Heart right ventricle (tissue), 16 donors: ENCODE results near the gene CTDNEP1. TPM values are rescaled to one million over a fixed set of nuclear protein-coding genes. Genes with fewer than 3 reads are reported as not detected.

Experiments
- ATAC-seq, 8 donors: fragments of 200-7000 bp; cut with Tn5 transposase; one replicate each; pipeline ENCODE4 v1.9.1; 2020; ENCODE audit warnings: mild to moderate bottlenecking in 8 of 8, moderate library complexity in 8 of 8, moderate number of reproducible peaks in 1 of 8
- DNase-seq, 2 donors: peaks; one replicate each; pipeline ENCODE4 v3.0.0-alpha.2; 2020
- H3K27ac ChIP-seq, 10 donors: fragments of 200-600 bp; sonication (generic) in 2 of 10; one replicate each; pipeline versions ENCODE4 v1.5.0 to v1.8.0; 2020 to 2022; ENCODE audit warnings: mild to moderate bottlenecking in 3 of 10
- H3K27me3 ChIP-seq, 7 donors: fragments of 200-600 bp; one replicate each; pipeline ENCODE4 v1.8.0; 2021 to 2022; ENCODE audit warnings: mild to moderate bottlenecking in 2 of 7
- H3K36me3 ChIP-seq, 9 donors: fragments of 200-600 bp; sonication (generic) in 1 of 9; one replicate each; pipeline versions ENCODE4 v1.5.0 to v1.8.0; 2020 to 2022; ENCODE audit warnings: mild to moderate bottlenecking in 2 of 9
- H3K4me1 ChIP-seq, 9 donors: fragments of 200-600 bp; sonication (generic) in 1 of 9; one replicate each; pipeline versions ENCODE4 v1.5.0 to v1.8.0; 2020 to 2022; ENCODE audit warnings: mild to moderate bottlenecking in 4 of 9
- H3K4me3 ChIP-seq, 10 donors: fragments of 200-600 bp; sonication (generic) in 2 of 10; one replicate each; pipeline versions ENCODE4 v1.5.0 to v1.8.0; 2020 to 2022; ENCODE audit warnings: mild to moderate bottlenecking in 7 of 10, moderate library complexity in 2 of 10
- H3K9me3 ChIP-seq, 11 donors: fragments of 200-600 bp in 10 of 11; sonication (generic) in 2 of 11; one replicate each; pipeline versions ENCODE4 v1.5.0 to v1.8.0; 2013 to 2022; ENCODE audit warnings: mild to moderate bottlenecking in 2 of 11, control low read depth in 1 of 11, moderate library complexity in 1 of 11
- CTCF ChIP-seq, 9 donors: fragments of 200-600 bp; sonication (generic) in 2 of 9; IDR thresholded peaks; one replicate each; pipeline versions ENCODE4 v1.5.0 to v1.8.0; 2021 to 2022; ENCODE audit warnings: antibody characterized with exemption in 9 of 9, mild to moderate bottlenecking in 5 of 9, moderate library complexity in 1 of 9
- WGBS, 2 donors: extraction: QIAGEN DNeasy Blood & Tissue Kit; methylation state at CpG; one replicate each; pipeline ENCODE4 v1.1.7; 2013; ENCODE audit warnings: inconsistent platforms in 1 of 2; 5-methylcytosine and 5-hydroxymethylcytosine counted together
- intact Hi-C, 10 donors: fragments of 100-400 bp; cut with DNase I; formaldehyde crosslinking; loops; one replicate each; pipeline versions ENCODE4 v1.11.1 to v1.14.2; 2022
- microRNA-seq, 2 donors: library from miRNA; unstranded; fragments of <30 nt; microRNA quantifications; one replicate each; pipeline ENCODE4 v1.2.0, GENCODE V29; 2021
- polyA plus RNA-seq, 2 donors: library from polyadenylated mRNA; stranded (reverse); fragments of 200-250 nt; gene quantifications; one replicate each; pipeline ENCODE4 v1.2.3, GENCODE V29; 2013
- total RNA-seq, 10 donors: library from RNA; stranded (reverse); fragmentation: NEBNext Ultra II Directional in 3 of 10; extraction: Animal tissue kit (Norgen Biotek cat#: 25700) in 3 of 10; gene quantifications; one replicate each; pipeline versions ENCODE4 v1.2.1 to v1.2.4, GENCODE V29; 2021 to 2023
- donor health status: Arrhythmogenic right ventricular cardiomyopathy.
- donor health status: ischemic (EF 13 %, LVEDD 7.1; RV severe dilation, severe dysfunction).
- donor health status: healthy with polysubstance abuse.
- donor health status: DM: no; HTN: yes; CAD: no.
- donor health status: DM: no; HTN: no; CAD: no.
- donor health status: ischemic (EF 25% LVEDD 6.9; RV normal size, moderate dysfunction).
- donor health status: ischemic (EF 25% LVEDD 5.7; RV mildly dilated, moderate dysfunction).
- donor health status: healthy.
- donor health status: DM: yes; HTN: yes; CAD: no.
- donor health status: Ischemic cardiomyopathy.
- donor health status: ischemic (EF 35%, LVEDD 5.7; RV mildly dilated, moderate dysfunction).
- donor health status: nonischemic (EF 11% LVEDD 7.7; RV severe dilation, severe dysfunction).
- donor health status: DM: yes; HTN: yes; CAD: no.
- donor health status: PGD.
- donor health status: ischemic (EF 29% LVEDD 5.4; RV normal size, mild dysfunction).
- donor health status: nonischemic (EF 23%, LVEDD 6.1; RV moderate dilation, normal function).

The CTDNEP1 gene
- total and polyA plus RNA-seq, 12 donors: 56.3 to 135 (median 110) TPM

GRCh38 chr17:7203391-7203790, 48.1 kb downstream of the CTDNEP1 start:
- peaks cover 0 to 16% (median 5%) of the 10 kb centered on the region in 9 donors for H3K4me1 ChIP-seq
- ATAC-seq: no peak
- intact Hi-C loops: no loop called here

GRCh38 chr17:7196651-7197401, 54.7 kb downstream of the CTDNEP1 start:
- H3K27ac ChIP-seq: no peak overlapping the region
- ATAC-seq (peak in 1 of 8 donors; percentile 22), DNase-seq (no peak)
- no peak overlapping the region for H3K4me3 ChIP-seq
- H3K36me3 ChIP-seq: peaks cover 0 to 80% (median 20%) of the 10 kb centered on the region in 9 donors
- no peaks in the 10 kb centered on the region for H3K4me1 ChIP-seq
- no peaks in the 10 kb centered on the region for H3K27me3 ChIP-seq
- TF ChIP-seq CTCF (IDR thresholded peaks at IDR 0.05): no peak
- no peaks in the 10 kb centered on the region for H3K9me3 ChIP-seq
- WGBS, 2 donors: 93 to 94% methylated on average over 22 of the region's 22 CpGs
- intact Hi-C loops: no loop called here

More at GRCh38 chr17:7203391-7203790, 48.1 kb downstream of the CTDNEP1 start:
- peaks cover 0 to 50% (median 13%) of the 10 kb centered on the region in 9 donors for H3K36me3 ChIP-seq
- 92 to 94% methylated on average over 16 of the region's 16 CpGs for WGBS, 2 donors
- no peaks in the 10 kb centered on the region for H3K9me3 ChIP-seq
- TF ChIP-seq CTCF (IDR thresholded peaks at IDR 0.05): no peak
- no peak overlapping the region for H3K27ac ChIP-seq
- H3K27me3 ChIP-seq: no peaks in the 10 kb centered on the region
- DNase-seq: no peak
- H3K4me3 ChIP-seq: no peak overlapping the region

- Histone ChIP-seq H3K4me1 (no peaks in the 10 kb centered on the region), H3K27me3 (no peaks in the 10 kb centered on the region), H3K4me3 (no peak overlapping the region), H3K36me3 (peaks cover 0 to 74% (median 20%) of the 10 kb centered on the region in 9 donors), H3K9me3 (no peaks in the 10 kb centered on the region), H3K27ac (no peak overlapping the region)
- intact Hi-C loops: no loop called here
- ATAC-seq (no peak), DNase-seq (no peak)
- WGBS, 2 donors: 95 to 97% methylated on average over 12 of the region's 12 CpGs
- TF ChIP-seq CTCF (IDR thresholded peaks at IDR 0.05): no peak
Measured at GRCh38 chr17:7195971-7196370, 55.6 kb downstream of the CTDNEP1 start.

Small RNAs within 50 kb of the gene (microRNA-seq; reads per million reads assigned to microRNA genes)
- 1,035 to 1,067 reads per million in 2 donors for gene MIR324

Other genes starting within 250 kb of the CTDNEP1 start
Only the 30 nearest of the 35 such genes appear.
- 1 to 10 TPM in 9 of 10 donors, under 1 TPM in 1; 0.70 to 2.1 (median 1.5) TPM for gene SLC16A13, start 215.7 kb downstream of the CTDNEP1 start, total RNA-seq
- 1 to 10 TPM; 1.1 to 2.0 TPM for gene SLC16A13, start 215.7 kb downstream of the CTDNEP1 start, polyA plus RNA-seq
- gene SLC16A11, start 207.6 kb downstream of the CTDNEP1 start, total RNA-seq: 1 to 10 TPM in 1 of 10 donors, under 1 TPM in 9; 0.19 to 1.1 (median 0.48) TPM
- gene SLC16A11, start 207.6 kb downstream of the CTDNEP1 start, polyA plus RNA-seq: 1 to 10 TPM in 1 of 2 donors, under 1 TPM in 1; 0.78 to 2.1 TPM
- gene CLEC10A, start 171.5 kb downstream of the CTDNEP1 start, total RNA-seq: 10 to 100 TPM in 1 of 10 donors, 1 to 10 TPM in 9; 1.4 to 26.3 (median 2.1) TPM
- gene CLEC10A, start 171.5 kb downstream of the CTDNEP1 start, polyA plus RNA-seq: 1 to 10 TPM; 2.5 to 3.4 TPM
- gene ASGR2, start 136.9 kb downstream of the CTDNEP1 start, total RNA-seq: under 1 TPM in 5 of 10 donors, not detected in 5; 0.16 to 0.54 (median 0.25) TPM
- under 1 TPM in 1 of 2 donors, not detected in 1; 0.41 TPM for gene ASGR2, start 136.9 kb downstream of the CTDNEP1 start, polyA plus RNA-seq
- 1 to 10 TPM in 2 of 10 donors, under 1 TPM in 6, not detected in 2; 0.32 to 1.2 (median 0.55) TPM for gene ASGR1, start 72.4 kb downstream of the CTDNEP1 start, total RNA-seq
- under 1 TPM; 0.59 TPM for gene ASGR1, start 72.4 kb downstream of the CTDNEP1 start, polyA plus RNA-seq
- gene DLG4, start 31.9 kb downstream of the CTDNEP1 start, total RNA-seq: 10 to 100 TPM; 13.0 to 22.1 (median 16.7) TPM
- 10 to 100 TPM in 1 of 2 donors, 1 to 10 TPM in 1; 5.4 to 27.8 TPM for gene DLG4, start 31.9 kb downstream of the CTDNEP1 start, polyA plus RNA-seq
- 1,000 to 10,000 TPM in 7 of 10 donors, 100 to 1,000 TPM in 3; 951 to 2,054 (median 1,322) TPM for gene ACADVL, start 31.8 kb downstream of the CTDNEP1 start, total RNA-seq
- 1,000 to 10,000 TPM in 1 of 2 donors, 100 to 1,000 TPM in 1; 807 to 4,806 TPM for gene ACADVL, start 31.8 kb downstream of the CTDNEP1 start, polyA plus RNA-seq
- 10 to 100 TPM; 14.1 to 25.6 (median 18.0) TPM for gene DVL2, start 17.2 kb downstream of the CTDNEP1 start, total RNA-seq
- 10 to 100 TPM in 1 of 2 donors, 1 to 10 TPM in 1; 10.0 to 23.0 TPM for gene DVL2, start 17.2 kb downstream of the CTDNEP1 start, polyA plus RNA-seq
- gene PHF23, start 12.3 kb downstream of the CTDNEP1 start, total RNA-seq: 10 to 100 TPM; 17.7 to 24.5 (median 22.6) TPM
- 10 to 100 TPM; 16.1 to 25.0 TPM for gene PHF23, start 12.3 kb downstream of the CTDNEP1 start, polyA plus RNA-seq
- gene GABARAP, start 9.3 kb downstream of the CTDNEP1 start, total RNA-seq: 100 to 1,000 TPM; 440 to 567 (median 501) TPM
- 100 to 1,000 TPM; 540 to 733 TPM for gene GABARAP, start 9.3 kb downstream of the CTDNEP1 start, polyA plus RNA-seq
- 100 to 1,000 TPM in 1 of 10 donors, 10 to 100 TPM in 9; 30.8 to 110 (median 54.8) TPM for gene ELP5, start 481 bp upstream of the CTDNEP1 start, total RNA-seq
- gene ELP5, start 481 bp upstream of the CTDNEP1 start, polyA plus RNA-seq: 10 to 100 TPM; 29.0 to 41.4 TPM
- gene CLDN7, start 10.7 kb upstream of the CTDNEP1 start, total RNA-seq: 1 to 10 TPM in 3 of 10 donors, under 1 TPM in 7; 0.39 to 2.5 (median 0.80) TPM
- 1 to 10 TPM; 1.3 to 1.6 TPM for gene CLDN7, start 10.7 kb upstream of the CTDNEP1 start, polyA plus RNA-seq
- 100 to 1,000 TPM in 9 of 10 donors, 10 to 100 TPM in 1; 98.1 to 186 (median 177) TPM for gene SLC2A4, start 30.0 kb upstream of the CTDNEP1 start, total RNA-seq
- 100 to 1,000 TPM in 1 of 2 donors, 10 to 100 TPM in 1; 41.8 to 140 TPM for gene SLC2A4, start 30.0 kb upstream of the CTDNEP1 start, polyA plus RNA-seq
- 1 to 10 TPM in 7 of 10 donors, under 1 TPM in 3; 0.42 to 1.9 (median 1.2) TPM for gene YBX2, start 42.9 kb upstream of the CTDNEP1 start, total RNA-seq
- 1 to 10 TPM in 1 of 2 donors, under 1 TPM in 1; 0.49 to 2.6 TPM for gene YBX2, start 42.9 kb upstream of the CTDNEP1 start, polyA plus RNA-seq
- gene EIF5A, start 55.9 kb upstream of the CTDNEP1 start, total RNA-seq: 100 to 1,000 TPM; 197 to 444 (median 248) TPM
- 100 to 1,000 TPM; 457 to 716 TPM for gene EIF5A, start 55.9 kb upstream of the CTDNEP1 start, polyA plus RNA-seq
- 10 to 100 TPM; 49.1 to 81.1 (median 57.4) TPM for gene GPS2, start 63.6 kb upstream of the CTDNEP1 start, total RNA-seq
- gene GPS2, start 63.6 kb upstream of the CTDNEP1 start, polyA plus RNA-seq: 100 to 1,000 TPM; 103 to 105 TPM
- gene NEURL4, start 77.6 kb upstream of the CTDNEP1 start, total RNA-seq: 10 to 100 TPM; 21.7 to 45.9 (median 28.7) TPM
- gene NEURL4, start 77.6 kb upstream of the CTDNEP1 start, polyA plus RNA-seq: 10 to 100 TPM; 22.4 to 55.5 TPM
- 10 to 100 TPM in 7 of 10 donors, 1 to 10 TPM in 3; 7.4 to 23.4 (median 16.7) TPM for gene ACAP1, start 84.8 kb upstream of the CTDNEP1 start, total RNA-seq
- gene ACAP1, start 84.8 kb upstream of the CTDNEP1 start, polyA plus RNA-seq: 1 to 10 TPM; 2.4 to 9.7 TPM
- gene KCTD11, start 100.4 kb upstream of the CTDNEP1 start, total RNA-seq: 1 to 10 TPM; 4.3 to 8.5 (median 5.3) TPM
- gene KCTD11, start 100.4 kb upstream of the CTDNEP1 start, polyA plus RNA-seq: 1 to 10 TPM; 4.5 to 6.6 TPM
- gene TMEM95, start 103.4 kb upstream of the CTDNEP1 start, total RNA-seq: under 1 TPM in 1 of 10 donors, not detected in 9; 0.39 TPM
- gene TMEM95, start 103.4 kb upstream of the CTDNEP1 start, polyA plus RNA-seq: not detected
- gene TNK1, start 129.4 kb upstream of the CTDNEP1 start, total RNA-seq: 1 to 10 TPM; 1.1 to 4.4 (median 2.1) TPM
- gene TNK1, start 129.4 kb upstream of the CTDNEP1 start, polyA plus RNA-seq: 1 to 10 TPM; 1.9 to 3.5 TPM
- 10 to 100 TPM; 14.4 to 28.7 (median 17.1) TPM for gene PLSCR3, start 142.8 kb upstream of the CTDNEP1 start, total RNA-seq
- 10 to 100 TPM; 23.3 to 32.9 TPM for gene PLSCR3, start 142.8 kb upstream of the CTDNEP1 start, polyA plus RNA-seq
- 10 to 100 TPM; 61.8 to 83.2 (median 74.2) TPM for gene TMEM256, start 152.4 kb upstream of the CTDNEP1 start, total RNA-seq
- gene TMEM256, start 152.4 kb upstream of the CTDNEP1 start, polyA plus RNA-seq: 100 to 1,000 TPM in 1 of 2 donors, 10 to 100 TPM in 1; 89.1 to 169 TPM
- gene NLGN2, start 156.1 kb upstream of the CTDNEP1 start, total RNA-seq: 10 to 100 TPM in 2 of 10 donors, 1 to 10 TPM in 8; 3.6 to 15.8 (median 6.4) TPM
- gene NLGN2, start 156.1 kb upstream of the CTDNEP1 start, polyA plus RNA-seq: 1 to 10 TPM; 7.3 to 7.6 TPM
- not detected for gene SPEM1, start 168.6 kb upstream of the CTDNEP1 start, total RNA-seq
- not detected for gene SPEM1, start 168.6 kb upstream of the CTDNEP1 start, polyA plus RNA-seq
- gene SPEM2, start 173.9 kb upstream of the CTDNEP1 start, total RNA-seq: not detected
- gene SPEM2, start 173.9 kb upstream of the CTDNEP1 start, polyA plus RNA-seq: not detected
- not detected for gene SPEM3, start 177.1 kb upstream of the CTDNEP1 start, total RNA-seq
- gene SPEM3, start 177.1 kb upstream of the CTDNEP1 start, polyA plus RNA-seq: not detected
- 1 to 10 TPM; 1.2 to 3.5 (median 2.2) TPM for gene TMEM102, start 183.7 kb upstream of the CTDNEP1 start, total RNA-seq
- 1 to 10 TPM; 2.0 to 4.2 TPM for gene TMEM102, start 183.7 kb upstream of the CTDNEP1 start, polyA plus RNA-seq
- gene FGF11, start 187.8 kb upstream of the CTDNEP1 start, total RNA-seq: 10 to 100 TPM in 2 of 10 donors, 1 to 10 TPM in 8; 4.6 to 15.9 (median 8.1) TPM
- gene FGF11, start 187.8 kb upstream of the CTDNEP1 start, polyA plus RNA-seq: 1 to 10 TPM; 2.0 to 7.2 TPM
- gene CHRNB1, start 193.3 kb upstream of the CTDNEP1 start, total RNA-seq: 10 to 100 TPM in 6 of 10 donors, 1 to 10 TPM in 4; 5.4 to 13.1 (median 10.3) TPM
- gene CHRNB1, start 193.3 kb upstream of the CTDNEP1 start, polyA plus RNA-seq: 10 to 100 TPM; 10.2 to 25.4 TPM